Mammary epithelial cell (primary cell): ENCODE results near the gene VAV2.

Experiments used
- EZH2 ChIP-seq: IDR thresholded peaks from 2 replicates; pipeline ENCODE4 v1.6.1; 2012; ENCODE audit warnings: low read length, inconsistent platforms, borderline replicate concordance
- TF ChIP-seq, protein P1 (sequence below), 2 donors: IDR thresholded peaks in 1 of 2; conservative IDR thresholded peaks in 1 of 2; 2 replicates each; pipeline ENCODE4 v1.5.1; 2011 to 2012; ENCODE audit warnings: inconsistent platforms in 2 of 2, low read length in 2 of 2, mild to moderate bottlenecking in 2 of 2, control low read depth in 1 of 2, low read depth in 1 of 2; ENCODE audit not compliant: insufficient read depth in 1 of 2; ENCODE audit errors: extremely low read depth in 1 of 2

- TF ChIP-seq, protein P1, sequence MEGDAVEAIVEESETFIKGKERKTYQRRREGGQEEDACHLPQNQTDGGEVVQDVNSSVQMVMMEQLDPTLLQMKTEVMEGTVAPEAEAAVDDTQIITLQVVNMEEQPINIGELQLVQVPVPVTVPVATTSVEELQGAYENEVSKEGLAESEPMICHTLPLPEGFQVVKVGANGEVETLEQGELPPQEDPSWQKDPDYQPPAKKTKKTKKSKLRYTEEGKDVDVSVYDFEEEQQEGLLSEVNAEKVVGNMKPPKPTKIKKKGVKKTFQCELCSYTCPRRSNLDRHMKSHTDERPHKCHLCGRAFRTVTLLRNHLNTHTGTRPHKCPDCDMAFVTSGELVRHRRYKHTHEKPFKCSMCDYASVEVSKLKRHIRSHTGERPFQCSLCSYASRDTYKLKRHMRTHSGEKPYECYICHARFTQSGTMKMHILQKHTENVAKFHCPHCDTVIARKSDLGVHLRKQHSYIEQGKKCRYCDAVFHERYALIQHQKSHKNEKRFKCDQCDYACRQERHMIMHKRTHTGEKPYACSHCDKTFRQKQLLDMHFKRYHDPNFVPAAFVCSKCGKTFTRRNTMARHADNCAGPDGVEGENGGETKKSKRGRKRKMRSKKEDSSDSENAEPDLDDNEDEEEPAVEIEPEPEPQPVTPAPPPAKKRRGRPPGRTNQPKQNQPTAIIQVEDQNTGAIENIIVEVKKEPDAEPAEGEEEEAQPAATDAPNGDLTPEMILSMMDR (conservative IDR thresholded peaks at IDR 0.05 in 1 of 2, IDR thresholded peaks at IDR 0.05 in 1 of 2; ENCODE audit: extremely low read depth in 1 of 2, insufficient read depth in 1 of 2, low read depth in 1 of 2, low read length in 2 of 2): no peak
- no peak for TF ChIP-seq EZH2
Observed at GRCh38 chr9:133828338-133828997, 163.7 kb downstream of the VAV2 start.
